Type B pancreatic cell (in vitro differentiated cells): ENCODE data around the gene NBEA. TPM values are rescaled to one million over a fixed set of nuclear protein-coding genes. Genes with fewer than 3 reads are reported as not detected.

Experiments
- DNase-seq: peaks from one replicate; pipeline ENCODE4 v3.0.0; 2021; ENCODE audit warnings: mixed read lengths; ENCODE audit not compliant: unreplicated experiment; ENCODE audit errors: extremely low spot score
- H3K27ac Mint-ChIP-seq: 2 replicates; pipeline ENCODE4 v1.8.0; 2021; ENCODE audit warnings: mild to moderate bottlenecking, mixed read lengths
- H3K27me3 Mint-ChIP-seq: 2 replicates; pipeline ENCODE4 v1.8.0; 2021; ENCODE audit warnings: mixed read lengths
- H3K36me3 Mint-ChIP-seq: 2 replicates; pipeline ENCODE4 v1.8.0; 2021; ENCODE audit warnings: mixed read lengths
- H3K4me1 Mint-ChIP-seq: one replicate; pipeline ENCODE4 v1.8.0; 2021; ENCODE audit warnings: mixed read lengths; ENCODE audit not compliant: unreplicated experiment
- H3K4me3 Mint-ChIP-seq: 2 replicates; pipeline ENCODE4 v1.8.0; 2021; ENCODE audit warnings: mild to moderate bottlenecking, mixed read lengths
- H3K9me3 Mint-ChIP-seq: 2 replicates; pipeline ENCODE4 v1.8.0; 2021; ENCODE audit warnings: mixed read lengths
- total RNA-seq: library from RNA; stranded (reverse); gene quantifications from 2 replicates; pipeline ENCODE4 v1.2.1, GENCODE V29; 2021; ENCODE audit warnings: low replicate concordance
- TF ChIP-seq, protein P1 (sequence below): fragments of 200-600 bp; sonication (generic); conservative IDR thresholded peaks from 2 replicates; pipeline ENCODE4 v1.5.0; 2021; ENCODE audit warnings: antibody characterized with exemption, mild to moderate bottlenecking

The NBEA gene
- total RNA-seq, 1 donor from 2014 or later, result 20.8 TPM

GRCh38 chr13:35646056-35646774 is 704.1 kb downstream of the NBEA start:
- H3K36me3 Mint-ChIP-seq, result peaks cover 6% of the 10 kb centered on the region
- no peak overlapping the region for H3K4me3 Mint-ChIP-seq
- H3K4me1 Mint-ChIP-seq, result no peaks in the 10 kb centered on the region
- H3K9me3 Mint-ChIP-seq, result no peaks in the 10 kb centered on the region
- no peak overlapping the region for H3K27ac Mint-ChIP-seq
- TF ChIP-seq, protein P1, sequence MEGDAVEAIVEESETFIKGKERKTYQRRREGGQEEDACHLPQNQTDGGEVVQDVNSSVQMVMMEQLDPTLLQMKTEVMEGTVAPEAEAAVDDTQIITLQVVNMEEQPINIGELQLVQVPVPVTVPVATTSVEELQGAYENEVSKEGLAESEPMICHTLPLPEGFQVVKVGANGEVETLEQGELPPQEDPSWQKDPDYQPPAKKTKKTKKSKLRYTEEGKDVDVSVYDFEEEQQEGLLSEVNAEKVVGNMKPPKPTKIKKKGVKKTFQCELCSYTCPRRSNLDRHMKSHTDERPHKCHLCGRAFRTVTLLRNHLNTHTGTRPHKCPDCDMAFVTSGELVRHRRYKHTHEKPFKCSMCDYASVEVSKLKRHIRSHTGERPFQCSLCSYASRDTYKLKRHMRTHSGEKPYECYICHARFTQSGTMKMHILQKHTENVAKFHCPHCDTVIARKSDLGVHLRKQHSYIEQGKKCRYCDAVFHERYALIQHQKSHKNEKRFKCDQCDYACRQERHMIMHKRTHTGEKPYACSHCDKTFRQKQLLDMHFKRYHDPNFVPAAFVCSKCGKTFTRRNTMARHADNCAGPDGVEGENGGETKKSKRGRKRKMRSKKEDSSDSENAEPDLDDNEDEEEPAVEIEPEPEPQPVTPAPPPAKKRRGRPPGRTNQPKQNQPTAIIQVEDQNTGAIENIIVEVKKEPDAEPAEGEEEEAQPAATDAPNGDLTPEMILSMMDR, result no peak
- DNase-seq, result no peak
- H3K27me3 Mint-ChIP-seq, result peaks cover 3% of the 10 kb centered on the region

DNA sequence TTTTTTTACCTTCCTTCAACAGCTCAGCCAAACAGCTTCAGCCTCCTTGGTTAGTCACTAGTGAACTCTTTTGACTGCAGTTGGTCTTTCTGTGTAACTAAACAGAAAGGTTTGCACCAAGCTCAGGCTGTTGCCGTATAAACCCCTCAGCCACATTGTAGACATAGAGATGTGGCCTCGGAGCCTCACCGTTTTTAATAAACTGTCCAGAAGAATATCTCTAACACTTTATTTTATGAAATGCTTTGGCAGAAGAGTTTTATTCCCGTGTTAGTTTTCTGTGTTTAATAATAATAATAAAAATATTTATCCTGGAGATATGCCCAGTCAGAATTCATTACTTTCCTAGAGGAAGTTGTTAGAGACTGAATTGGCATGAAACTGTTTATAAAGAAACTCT is 706.1 kb downstream of the NBEA start:
- Mint-ChIP-seq H3K4me1 (no peaks in the 10 kb centered on the region), H3K36me3 (peaks cover 9% of the 10 kb centered on the region), H3K9me3 (no peaks in the 10 kb centered on the region), H3K4me3 (no peak overlapping the region), H3K27me3 (peaks cover 3% of the 10 kb centered on the region), H3K27ac (no peak overlapping the region)
- TF ChIP-seq, protein P1, result no peak
- no peak for DNase-seq

GRCh38 chr13:35649162-35649561 is 707.1 kb downstream of the NBEA start:
- no peak for DNase-seq
- Mint-ChIP-seq H3K27me3 (peaks cover 3% of the 10 kb centered on the region), H3K4me3 (no peak overlapping the region), H3K36me3 (peaks cover 9% of the 10 kb centered on the region), H3K9me3 (no peaks in the 10 kb centered on the region), H3K27ac (no peak overlapping the region), H3K4me1 (no peaks in the 10 kb centered on the region)
- TF ChIP-seq, protein P1, result no peak

GRCh38 chr13:35659796-35660195 is 717.7 kb downstream of the NBEA start:
- TF ChIP-seq, protein P1, result no peak
- Mint-ChIP-seq H3K4me1 (no peaks in the 10 kb centered on the region), H3K4me3 (no peak overlapping the region), H3K9me3 (no peaks in the 10 kb centered on the region), H3K27ac (no peak overlapping the region), H3K27me3 (no peaks in the 10 kb centered on the region), H3K36me3 (peaks cover 5% of the 10 kb centered on the region)
- DNase-seq, result no peak

GRCh38 chr13:35664747-35665146 is 722.7 kb downstream of the NBEA start:
- Mint-ChIP-seq H3K36me3 (peaks cover 3% of the 10 kb centered on the region), H3K27me3 (no peaks in the 10 kb centered on the region), H3K4me3 (no peak overlapping the region), H3K4me1 (no peaks in the 10 kb centered on the region), H3K9me3 (no peaks in the 10 kb centered on the region), H3K27ac (no peak overlapping the region)
- TF ChIP-seq, protein P1, result no peak
- DNase-seq, result no peak

GRCh38 chr13:35669321-35669720 is 727.3 kb downstream of the NBEA start:
- TF ChIP-seq, protein P1, result no peak
- Mint-ChIP-seq H3K36me3 (peaks cover 3% of the 10 kb centered on the region), H3K27ac (no peak overlapping the region), H3K9me3 (no peaks in the 10 kb centered on the region), H3K4me1 (peaks cover 10% of the 10 kb centered on the region), H3K27me3 (no peaks in the 10 kb centered on the region), H3K4me3 (no peak overlapping the region)
- no peak for DNase-seq
